Glutamatergic neuron (in vitro differentiated cells): ENCODE measurements around the gene PCSK9. TPM values are rescaled to one million over a fixed set of nuclear protein-coding genes. Genes with fewer than 3 reads are reported as not detected.

Experiments used
- DNase-seq: peaks from one replicate; pipeline ENCODE4 v3.0.0; 2022
- H3K27ac Mint-ChIP-seq: one replicate; pipeline ENCODE4 v1.8.0; 2020; ENCODE audit warnings: mild to moderate bottlenecking, mixed read lengths, inconsistent platforms; ENCODE audit not compliant: unreplicated experiment
- H3K27me3 Mint-ChIP-seq: one replicate; pipeline ENCODE4 v1.8.0; 2020; ENCODE audit warnings: mild to moderate bottlenecking, moderate library complexity, mixed read lengths, inconsistent platforms; ENCODE audit not compliant: unreplicated experiment
- H3K36me3 Mint-ChIP-seq: one replicate; pipeline ENCODE4 v1.8.0; 2020; ENCODE audit warnings: mild to moderate bottlenecking, mixed read lengths, inconsistent platforms; ENCODE audit not compliant: unreplicated experiment
- H3K4me1 Mint-ChIP-seq: one replicate; pipeline ENCODE4 v1.8.0; 2020; ENCODE audit warnings: mild to moderate bottlenecking, low read depth, mixed read lengths, inconsistent platforms; ENCODE audit not compliant: unreplicated experiment
- H3K4me3 Mint-ChIP-seq: one replicate; pipeline ENCODE4 v1.8.0; 2020; ENCODE audit warnings: mild to moderate bottlenecking, mixed read lengths, inconsistent platforms; ENCODE audit not compliant: unreplicated experiment
- H3K9me3 Mint-ChIP-seq: one replicate; pipeline ENCODE4 v1.8.0; 2020; ENCODE audit warnings: mild to moderate bottlenecking, moderate library complexity, mixed read lengths, inconsistent platforms; ENCODE audit not compliant: unreplicated experiment
- CTCF ChIP-seq: fragments of 200-600 bp; sonication (generic); IDR thresholded peaks from one replicate; pipeline ENCODE4 v1.5.0; 2021; ENCODE audit not compliant: partially characterized antibody, unreplicated experiment
- total RNA-seq: library from RNA; stranded (reverse); fragmentation: NEBNext Ultra II Directional; extraction: Animal tissue kit (Norgen Biotek cat#: 25700); gene quantifications from one replicate; pipeline ENCODE4 v1.2.1, GENCODE V29; 2021; ENCODE audit not compliant: unreplicated experiment

PCSK9 gene
- total RNA-seq, 1 donor from 2014 or later, result 2.1 TPM

GRCh38 chr1:55033265-55033614 is 6.1 kb upstream of the PCSK9 start:
- peaks cover 16% of the 10 kb centered on the region for H3K36me3 Mint-ChIP-seq
- peaks cover 4% of the 10 kb centered on the region for H3K4me1 Mint-ChIP-seq
- no peak overlapping the region for H3K4me3 Mint-ChIP-seq
- TF ChIP-seq CTCF, result no peak
- H3K9me3 Mint-ChIP-seq, result peaks cover 10% of the 10 kb centered on the region
- no peak for DNase-seq
- H3K27me3 Mint-ChIP-seq, result peaks cover 6% of the 10 kb centered on the region
- no peak overlapping the region for H3K27ac Mint-ChIP-seq

GRCh38 chr1:55034476-55035133 is 4.7 kb upstream of the PCSK9 start:
- DNase-seq, result no peak
- Mint-ChIP-seq H3K9me3 (peaks cover 10% of the 10 kb centered on the region), H3K36me3 (peaks cover 16% of the 10 kb centered on the region), H3K4me1 (peaks cover 11% of the 10 kb centered on the region), H3K27me3 (peaks cover 9% of the 10 kb centered on the region), H3K4me3 (no peak overlapping the region), H3K27ac (no peak overlapping the region)
- TF ChIP-seq CTCF, result no peak

- Mint-ChIP-seq H3K4me3 (no peak overlapping the region), H3K27ac (no peak overlapping the region), H3K27me3 (peaks cover 11% of the 10 kb centered on the region), H3K4me1 (peaks cover 18% of the 10 kb centered on the region), H3K9me3 (peaks cover 5% of the 10 kb centered on the region), H3K36me3 (peaks cover 7% of the 10 kb centered on the region)
- no peak for DNase-seq
- no peak for TF ChIP-seq CTCF
Observed at GRCh38 chr1:55035904-55036303, 3.4 kb upstream of the PCSK9 start.

DNA sequence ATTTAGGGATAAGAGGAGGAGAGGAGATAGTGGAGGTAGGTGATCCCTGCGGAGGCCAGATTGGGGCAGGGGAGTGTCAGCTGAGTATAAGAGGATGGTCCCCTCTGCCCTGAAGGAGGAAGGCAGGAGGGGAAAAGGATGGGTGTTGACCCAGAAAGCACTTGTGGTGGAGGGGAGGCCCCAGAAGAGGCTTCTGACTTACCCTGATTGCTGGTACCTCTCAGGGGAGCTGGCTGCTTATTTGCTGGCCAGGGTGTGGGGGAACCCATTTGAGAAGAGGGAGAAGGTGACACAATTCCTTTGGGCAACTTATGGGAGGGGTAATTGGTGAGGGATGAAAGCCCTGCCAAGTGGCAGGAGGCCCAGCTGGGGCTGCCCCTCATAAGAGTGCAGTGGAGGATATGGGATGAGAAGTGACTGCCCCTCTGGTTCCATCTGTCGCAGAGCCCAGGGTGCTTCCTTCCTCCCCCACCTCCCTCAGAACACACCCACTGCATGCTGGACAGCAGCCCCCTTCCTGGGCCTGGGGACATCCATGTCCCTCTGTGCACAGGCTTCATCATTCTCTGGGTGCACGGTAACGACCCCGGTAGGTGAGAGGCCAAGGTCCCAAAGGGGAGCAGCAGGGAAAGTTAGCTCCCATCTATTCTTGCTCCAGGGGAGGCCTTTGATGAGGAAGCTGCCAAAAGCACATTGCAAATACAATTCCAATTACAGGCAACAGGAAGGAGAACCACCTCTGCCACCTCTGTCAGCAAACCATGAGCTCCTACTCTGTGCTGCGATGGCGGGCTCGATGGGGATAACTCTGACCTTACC is 1.4 kb upstream of the PCSK9 start:
- TF ChIP-seq CTCF, result no peak
- Mint-ChIP-seq H3K27ac (no peak overlapping the region), H3K4me3 (no peak overlapping the region), H3K36me3 (no peaks in the 10 kb centered on the region), H3K27me3 (peaks cover 8% of the 10 kb centered on the region), H3K4me1 (peaks cover 24% of the 10 kb centered on the region), H3K9me3 (no peaks in the 10 kb centered on the region)
- no peak for DNase-seq

DNA sequence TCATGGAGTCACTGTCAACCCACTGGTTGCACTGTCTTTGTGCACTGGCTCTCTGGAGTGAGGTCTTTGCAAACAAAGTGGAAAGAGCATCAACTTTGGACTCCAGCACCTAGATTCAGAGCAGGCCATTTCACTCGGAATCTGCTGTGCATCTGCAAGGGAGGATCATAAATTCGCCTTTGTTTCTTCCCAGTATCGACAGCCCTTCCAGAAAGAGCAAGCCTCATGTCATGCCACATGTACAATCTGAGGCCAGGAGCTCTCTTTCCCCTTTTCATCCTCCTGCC is 853 bp upstream of the PCSK9 start:
- H3K27ac Mint-ChIP-seq, result no peak overlapping the region
- no peaks in the 10 kb centered on the region for H3K9me3 Mint-ChIP-seq
- no peak for TF ChIP-seq CTCF
- H3K4me1 Mint-ChIP-seq, result peaks cover 20% of the 10 kb centered on the region
- no peaks in the 10 kb centered on the region for H3K36me3 Mint-ChIP-seq
- DNase-seq, result no peak
- H3K27me3 Mint-ChIP-seq, result peaks cover 8% of the 10 kb centered on the region
- no peak overlapping the region for H3K4me3 Mint-ChIP-seq
